ENCODE measurements around the gene FAF2.

Gene FAF2

DNA sequence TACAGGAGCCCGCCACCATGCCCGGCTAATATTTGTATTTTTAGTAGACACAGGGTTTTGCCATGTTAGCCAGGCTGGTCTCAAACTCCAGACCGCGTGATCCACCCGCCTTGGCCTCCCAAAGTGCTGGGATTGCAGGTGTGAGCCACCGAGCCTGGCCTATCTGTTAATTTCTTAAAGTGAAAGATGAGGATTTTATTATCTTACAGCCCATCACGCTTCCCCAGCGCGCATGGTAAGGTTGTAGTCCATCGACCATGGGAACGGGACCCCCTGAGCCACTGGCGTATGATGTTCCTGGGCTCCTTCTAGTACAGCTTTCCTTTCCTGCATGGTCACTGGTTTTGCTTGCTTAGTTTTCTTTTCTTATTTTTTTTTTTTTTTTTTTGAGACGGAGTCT, 109.7 kb downstream of the FAF2 start:
- no peak for TF ChIP-seq CTCF (IDR thresholded peaks at IDR 0.05; ENCODE audit: low read depth, low read length, missing control alignments)
- H3K4me3 ChIP-seq (ENCODE audit: low read depth, low read length): no peak overlapping the region
- DNase-seq (ENCODE audit: low read depth): no peak

Data from GM12864 (cell line).